ENCODE measurements around the gene IFI30.

GRCh38 chr19:18170714-18171255, 2.8 kb upstream of the IFI30 start:
- TF ChIP-seq CTCF (conservative IDR thresholded peaks at IDR 0.05; ENCODE audit: low read depth, low read length) (no peak), EZH2 (IDR thresholded peaks at IDR 0.05; ENCODE audit: borderline replicate concordance, low read depth, low read length, poor library complexity, severe bottlenecking) (no peak)
